ENCODE measurements around the gene LAMB2. TPM values are rescaled to one million over a fixed set of nuclear protein-coding genes. Genes with fewer than 3 reads are reported as not detected.

LAMB2 gene
- total RNA-seq, 1 experiment from 2014 or later: 121 TPM

DNA sequence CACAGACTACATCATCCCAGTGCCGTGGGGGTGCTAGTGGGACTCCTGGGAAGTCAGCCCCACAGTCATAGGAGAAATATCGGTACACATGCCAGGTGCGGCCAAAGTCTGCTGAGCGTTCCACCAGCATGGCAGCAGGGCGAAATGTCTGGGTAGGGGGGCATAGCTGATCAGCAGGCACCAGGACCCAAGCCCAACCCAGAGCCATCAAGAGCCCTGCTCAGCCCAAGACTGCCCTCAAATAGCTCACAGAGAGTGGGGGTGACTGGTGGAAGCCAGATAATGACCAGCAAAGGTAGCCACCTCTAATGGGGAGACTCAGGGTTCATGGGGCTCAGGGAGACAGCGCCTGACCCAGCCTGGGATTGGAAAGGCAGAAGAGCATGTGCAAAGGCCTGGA, 1.3 kb downstream of the LAMB2 start:
- Mint-ChIP-seq H3K4me1 (peaks cover 8 to 12% of the 10 kb centered on the region in 2 experiments; a peak in 3 of 4 replicates), H3K9me3 (no peaks in the 10 kb centered on the region), H3K27me3 (ENCODE audit: low read depth) (peaks cover 3% of the 10 kb centered on the region), H3K36me3 (ENCODE audit: insufficient read depth in 1 of 3, low read depth in 3 of 3) (peaks cover 0 to 6% (median 5%) of the 10 kb centered on the region in 3 experiments; a peak in 3 of 7 replicates), H3K4me3 (peak overlapping the region; percentile 83 to 93), H3K27ac (no peak overlapping the region; a peak in 1 of 7 replicates)
- no peak overlapping the region for H3K4ac ChIP-seq (ENCODE audit: low read depth, low read length)
- no peak overlapping the region for H3K56ac ChIP-seq (ENCODE audit: insufficient read length, low read depth, low read length)
- no peak overlapping the region for H4K91ac ChIP-seq (ENCODE audit: insufficient read length, low read depth, low read length)
- H2BK120ac ChIP-seq (ENCODE audit: low read depth, low read length, poor library complexity, severe bottlenecking): no peak overlapping the region
- no peaks in the 10 kb centered on the region for H3K27me3 ChIP-seq (ENCODE audit: insufficient read depth, low read length)
- H3K27ac ChIP-seq (ENCODE audit: insufficient read length, low read depth, low read length): no peak overlapping the region
- H3K79me2 ChIP-seq (ENCODE audit: insufficient read depth, low read length): no peaks in the 10 kb centered on the region
- H3K14ac ChIP-seq (ENCODE audit: insufficient read depth, low read length): no peak overlapping the region; the same call in 1 of the 2 replicates
- no peak overlapping the region for H2AFZ ChIP-seq (ENCODE audit: low read length)
- H3K23ac ChIP-seq (ENCODE audit: insufficient read length, low read depth, low read length): no peak overlapping the region
- no peaks in the 10 kb centered on the region for H3K9me3 ChIP-seq (ENCODE audit: control insufficient read depth, low read depth, low read length)
- H3K9ac ChIP-seq (ENCODE audit: extremely low read depth, insufficient read length, low read length): no peak overlapping the region
- no peaks in the 10 kb centered on the region for H4K20me1 ChIP-seq (ENCODE audit: control insufficient read depth, insufficient read depth, insufficient read length)
- H3T11ph ChIP-seq (ENCODE audit: low read length): no peak overlapping the region
- no CpG with 5 or more reads among the region's 6 CpGs for WGBS (ENCODE audit: extremely low coverage, insufficient read length, low lambda C conversion rate)
- no peak overlapping the region for H4K8ac ChIP-seq (replicated peaks; ENCODE audit: insufficient read length, low read depth, low read length)
- no peak overlapping the region for H2BK5ac ChIP-seq (ENCODE audit: insufficient read length, low read length)
- TF ChIP-seq, protein P1, sequence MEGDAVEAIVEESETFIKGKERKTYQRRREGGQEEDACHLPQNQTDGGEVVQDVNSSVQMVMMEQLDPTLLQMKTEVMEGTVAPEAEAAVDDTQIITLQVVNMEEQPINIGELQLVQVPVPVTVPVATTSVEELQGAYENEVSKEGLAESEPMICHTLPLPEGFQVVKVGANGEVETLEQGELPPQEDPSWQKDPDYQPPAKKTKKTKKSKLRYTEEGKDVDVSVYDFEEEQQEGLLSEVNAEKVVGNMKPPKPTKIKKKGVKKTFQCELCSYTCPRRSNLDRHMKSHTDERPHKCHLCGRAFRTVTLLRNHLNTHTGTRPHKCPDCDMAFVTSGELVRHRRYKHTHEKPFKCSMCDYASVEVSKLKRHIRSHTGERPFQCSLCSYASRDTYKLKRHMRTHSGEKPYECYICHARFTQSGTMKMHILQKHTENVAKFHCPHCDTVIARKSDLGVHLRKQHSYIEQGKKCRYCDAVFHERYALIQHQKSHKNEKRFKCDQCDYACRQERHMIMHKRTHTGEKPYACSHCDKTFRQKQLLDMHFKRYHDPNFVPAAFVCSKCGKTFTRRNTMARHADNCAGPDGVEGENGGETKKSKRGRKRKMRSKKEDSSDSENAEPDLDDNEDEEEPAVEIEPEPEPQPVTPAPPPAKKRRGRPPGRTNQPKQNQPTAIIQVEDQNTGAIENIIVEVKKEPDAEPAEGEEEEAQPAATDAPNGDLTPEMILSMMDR (conservative IDR thresholded peaks at IDR 0.05): no peak
- no peak for DNase-seq
- no peak overlapping the region for H2BK15ac ChIP-seq (ENCODE audit: low read depth, low read length)
- no peak overlapping the region for H2AK5ac ChIP-seq (ENCODE audit: insufficient read length, low read length)
- H3K79me1 ChIP-seq (ENCODE audit: insufficient read depth, low read depth, low read length, poor library complexity, severe bottlenecking): no peaks in the 10 kb centered on the region
- H3K23me2 ChIP-seq (ENCODE audit: insufficient read length, low read depth, low read length, poor library complexity, severe bottlenecking): peaks cover 15% of the 10 kb centered on the region
- no peak overlapping the region for H4K5ac ChIP-seq (ENCODE audit: insufficient read length, low read depth, low read length)
- no peak overlapping the region for H2BK20ac ChIP-seq (ENCODE audit: low read depth, low read length, poor library complexity, severe bottlenecking)
- H2BK12ac ChIP-seq (ENCODE audit: insufficient read length, low read depth, low read length): no peak overlapping the region
- no peak overlapping the region for H3K18ac ChIP-seq (ENCODE audit: insufficient read length, low read depth, low read length)
- peak overlapping the region; percentile 97 for H3K4me2 ChIP-seq (ENCODE audit: insufficient read depth, insufficient read length, low read length)
- H3K4me1 ChIP-seq (ENCODE audit: insufficient read depth, low read length): peaks cover 2% of the 10 kb centered on the region; the same call in 1 of the 2 replicates
